ENCODE results near the gene CPTP. TPM values are rescaled to one million over a fixed set of nuclear protein-coding genes. Genes with fewer than 3 reads are reported as not detected.

The CPTP gene
- total RNA-seq, 2 experiments from 2014 or later: 19.8 to 21.9 TPM

DNA sequence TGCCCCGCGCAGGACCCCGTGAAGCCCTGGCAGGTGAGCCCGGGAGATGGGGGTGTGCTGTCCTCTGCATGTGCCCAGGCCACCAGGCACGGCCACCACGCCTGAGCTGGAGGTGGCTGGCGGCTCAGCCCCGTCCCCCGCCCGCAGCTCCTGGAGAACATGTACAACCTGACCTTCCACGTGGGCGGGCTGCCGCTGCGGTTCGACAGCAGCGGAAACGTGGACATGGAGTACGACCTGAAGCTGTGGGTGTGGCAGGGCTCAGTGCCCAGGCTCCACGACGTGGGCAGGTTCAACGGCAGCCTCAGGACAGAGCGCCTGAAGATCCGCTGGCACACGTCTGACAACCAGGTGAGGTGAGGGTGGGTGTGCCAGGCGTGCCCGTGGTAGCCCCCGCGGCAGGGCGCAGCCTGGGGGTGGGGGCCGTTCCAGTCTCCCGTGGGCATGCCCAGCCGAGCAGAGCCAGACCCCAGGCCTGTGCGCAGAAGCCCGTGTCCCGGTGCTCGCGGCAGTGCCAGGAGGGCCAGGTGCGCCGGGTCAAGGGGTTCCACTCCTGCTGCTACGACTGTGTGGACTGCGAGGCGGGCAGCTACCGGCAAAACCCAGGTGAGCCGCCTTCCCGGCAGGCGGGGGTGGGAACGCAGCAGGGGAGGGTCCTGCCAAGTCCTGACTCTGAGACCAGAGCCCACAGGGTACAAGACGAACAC lies 8.3 kb downstream of the CPTP start:
- DNase-seq: no peak
- Mint-ChIP-seq H3K36me3 (ENCODE audit: low read depth) (no peaks in the 10 kb centered on the region), H3K9me3 (no peaks in the 10 kb centered on the region), H3K4me3 (no peak overlapping the region), H3K4me1 (no peaks in the 10 kb centered on the region), H3K27me3 (no peaks in the 10 kb centered on the region), H3K27ac (no peak overlapping the region)
- POLR2A ChIA-PET: interaction anchor here (1.2 kb wide), 1 partner anchor 15 kb away, joined by 4 read pairs; no protein-coding TSS in a partner anchor
- CTCF ChIA-PET: no interaction called here

DNA sequence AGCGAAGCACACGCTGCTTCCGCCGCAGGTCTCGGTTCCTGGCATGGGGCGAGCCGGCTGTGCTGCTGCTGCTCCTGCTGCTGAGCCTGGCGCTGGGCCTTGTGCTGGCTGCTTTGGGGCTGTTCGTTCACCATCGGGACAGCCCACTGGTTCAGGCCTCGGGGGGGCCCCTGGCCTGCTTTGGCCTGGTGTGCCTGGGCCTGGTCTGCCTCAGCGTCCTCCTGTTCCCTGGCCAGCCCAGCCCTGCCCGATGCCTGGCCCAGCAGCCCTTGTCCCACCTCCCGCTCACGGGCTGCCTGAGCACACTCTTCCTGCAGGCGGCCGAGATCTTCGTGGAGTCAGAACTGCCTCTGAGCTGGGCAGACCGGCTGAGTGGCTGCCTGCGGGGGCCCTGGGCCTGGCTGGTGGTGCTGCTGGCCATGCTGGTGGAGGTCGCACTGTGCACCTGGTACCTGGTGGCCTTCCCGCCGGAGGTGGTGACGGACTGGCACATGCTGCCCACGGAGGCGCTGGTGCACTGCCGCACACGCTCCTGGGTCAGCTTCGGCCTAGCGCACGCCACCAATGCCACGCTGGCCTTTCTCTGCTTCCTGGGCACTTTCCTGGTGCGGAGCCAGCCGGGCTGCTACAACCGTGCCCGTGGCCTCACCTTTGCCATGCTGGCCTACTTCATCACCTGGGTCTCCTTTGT lies 9.1 kb downstream of the CPTP start:
- DNase-seq: no peak
- no peak overlapping the region for H3K4me3 Mint-ChIP-seq
- H3K27me3 Mint-ChIP-seq: no peaks in the 10 kb centered on the region
- no peak overlapping the region for H3K27ac Mint-ChIP-seq
- ChIA-PET POLR2A (interaction anchor here (1.2 to 2.0 kb wide), 3 partner anchors 8 to 15 kb away, joined by 4 to 6 read pairs (median 5); no protein-coding TSS in a partner anchor), CTCF (no interaction called here)
- no peaks in the 10 kb centered on the region for H3K4me1 Mint-ChIP-seq
- no peaks in the 10 kb centered on the region for H3K9me3 Mint-ChIP-seq
- H3K36me3 Mint-ChIP-seq (ENCODE audit: low read depth): peaks cover 1% of the 10 kb centered on the region

DNA sequence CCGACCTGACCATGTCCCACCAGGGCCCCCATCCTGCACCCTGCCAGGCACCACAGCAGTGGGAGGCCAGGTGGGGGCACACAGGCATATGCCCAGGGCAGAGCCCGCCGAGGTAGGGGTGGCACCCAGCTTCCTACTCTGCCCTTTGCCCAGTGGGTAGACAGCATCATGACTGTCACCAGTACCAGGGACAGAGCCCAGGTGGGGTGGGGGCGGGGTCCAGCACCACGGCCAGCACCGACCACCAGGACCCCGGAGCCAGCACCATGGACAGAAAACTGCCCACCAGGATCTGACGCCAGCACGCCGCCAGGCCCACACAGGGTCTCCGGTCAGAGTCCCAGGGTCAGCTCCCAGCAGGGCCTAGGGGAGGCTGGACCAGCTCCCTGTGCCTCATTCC lies 10.2 kb downstream of the CPTP start:
- no peaks in the 10 kb centered on the region for H3K4me1 Mint-ChIP-seq
- peaks cover 6% of the 10 kb centered on the region for H3K36me3 Mint-ChIP-seq (ENCODE audit: low read depth)
- H3K4me3 Mint-ChIP-seq: no peak overlapping the region
- ChIA-PET POLR2A (interaction anchor here (1.5 to 2.0 kb wide), 2 partner anchors 9 to 13 kb away, joined by 5 to 6 read pairs; no protein-coding TSS in a partner anchor), CTCF (no interaction called here)
- H3K27ac Mint-ChIP-seq: no peak overlapping the region
- DNase-seq: no peak
- H3K9me3 Mint-ChIP-seq: no peaks in the 10 kb centered on the region
- H3K27me3 Mint-ChIP-seq: no peaks in the 10 kb centered on the region

DNA sequence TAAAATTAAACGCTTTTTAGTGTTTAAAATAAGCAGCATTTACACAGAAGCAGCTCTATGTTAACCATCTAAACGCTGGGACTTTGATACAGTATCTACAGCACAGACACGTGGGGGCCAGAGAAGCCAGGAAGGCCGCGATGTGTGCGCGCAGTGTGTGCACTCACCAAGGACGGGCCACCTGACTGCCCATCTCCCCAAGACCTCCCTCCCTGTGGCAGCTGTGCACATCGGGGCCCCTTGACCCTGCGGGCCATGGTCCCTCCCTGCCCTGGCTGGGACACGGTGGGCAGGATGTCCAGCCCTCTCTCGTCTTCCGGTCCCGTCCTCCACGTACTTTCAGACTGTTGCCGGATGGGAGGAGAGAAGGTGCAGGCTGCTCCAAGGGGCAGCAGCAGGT lies 10.7 kb downstream of the CPTP start:
- DNase-seq: no peak
- H3K4me1 Mint-ChIP-seq: no peaks in the 10 kb centered on the region

DNA sequence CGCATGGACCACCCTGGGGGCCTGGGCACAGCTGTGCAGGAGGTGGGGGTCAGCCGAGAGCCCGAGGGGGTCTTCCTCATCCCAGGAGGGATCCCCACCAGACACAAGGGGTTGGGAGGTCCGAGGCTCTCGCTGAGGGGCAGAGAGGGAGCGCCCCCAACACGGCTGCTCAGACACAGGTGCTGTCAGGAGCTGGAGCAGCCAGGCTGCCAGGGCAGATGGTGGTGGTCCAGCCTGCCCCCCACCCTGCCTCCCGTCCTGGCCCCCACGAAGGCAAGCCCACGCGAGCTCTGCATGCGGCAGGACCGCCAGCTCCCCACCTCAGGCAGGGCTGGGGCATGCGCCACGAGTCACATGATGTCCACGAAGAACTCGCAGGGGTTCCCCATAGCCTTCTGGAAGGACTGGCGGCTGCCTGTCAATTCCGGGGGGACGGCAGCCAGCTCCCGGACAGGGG lies 11.2 kb downstream of the CPTP start:
- no peaks in the 10 kb centered on the region for H3K27me3 Mint-ChIP-seq
- H3K27ac Mint-ChIP-seq: no peak overlapping the region
- H3K9me3 Mint-ChIP-seq: peaks cover 3% of the 10 kb centered on the region
- no peak for DNase-seq
- H3K4me3 Mint-ChIP-seq: no peak overlapping the region
- CTCF ChIA-PET: no interaction called here
- H3K4me1 Mint-ChIP-seq: no peaks in the 10 kb centered on the region
- POLR2A ChIA-PET: interaction anchor here (2.0 kb wide), 1 partner anchor 10 kb away, joined by 5 read pairs; no protein-coding TSS in a partner anchor
- peaks cover 11% of the 10 kb centered on the region for H3K36me3 Mint-ChIP-seq (ENCODE audit: low read depth)

More for the DNA sequence above, 10.7 kb downstream of the CPTP start:
- POLR2A ChIA-PET: interaction anchor here (2.0 kb wide), 1 partner anchor 10 kb away, joined by 5 read pairs; no protein-coding TSS in a partner anchor
- Mint-ChIP-seq H3K9me3 (no peaks in the 10 kb centered on the region), H3K4me3 (no peak overlapping the region), H3K27ac (no peak overlapping the region), H3K36me3 (ENCODE audit: low read depth) (peaks cover 6% of the 10 kb centered on the region), H3K27me3 (no peaks in the 10 kb centered on the region)
- CTCF ChIA-PET: no interaction called here

DNA sequence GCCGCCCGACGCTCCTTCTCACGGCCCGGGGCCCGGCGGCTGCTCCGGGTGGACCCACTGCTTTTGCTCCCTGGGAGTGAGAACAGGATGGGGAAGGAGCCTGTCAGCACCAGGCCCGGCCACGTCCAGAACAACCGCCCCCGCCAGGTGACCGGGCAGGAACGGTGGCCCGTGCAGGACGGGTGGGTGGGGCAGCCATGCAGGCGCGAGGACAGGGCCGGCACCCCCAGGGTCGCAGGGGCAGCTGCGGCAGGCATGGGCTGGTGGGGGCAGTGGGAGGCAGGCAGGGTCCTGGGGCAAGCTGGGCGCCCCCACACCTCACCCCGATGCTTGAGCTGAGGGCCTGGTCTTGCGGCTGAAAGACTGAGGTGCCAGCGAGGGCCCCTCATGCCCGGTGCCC lies 11.8 kb downstream of the CPTP start:
- Mint-ChIP-seq H3K4me1 (no peaks in the 10 kb centered on the region), H3K36me3 (ENCODE audit: low read depth) (peaks cover 17% of the 10 kb centered on the region), H3K27ac (no peak overlapping the region), H3K9me3 (peaks cover 9% of the 10 kb centered on the region), H3K27me3 (no peaks in the 10 kb centered on the region), H3K4me3 (no peak overlapping the region)
- DNase-seq: no peak
- POLR2A ChIA-PET: no interaction called here
- CTCF ChIA-PET: no interaction called here

DNA sequence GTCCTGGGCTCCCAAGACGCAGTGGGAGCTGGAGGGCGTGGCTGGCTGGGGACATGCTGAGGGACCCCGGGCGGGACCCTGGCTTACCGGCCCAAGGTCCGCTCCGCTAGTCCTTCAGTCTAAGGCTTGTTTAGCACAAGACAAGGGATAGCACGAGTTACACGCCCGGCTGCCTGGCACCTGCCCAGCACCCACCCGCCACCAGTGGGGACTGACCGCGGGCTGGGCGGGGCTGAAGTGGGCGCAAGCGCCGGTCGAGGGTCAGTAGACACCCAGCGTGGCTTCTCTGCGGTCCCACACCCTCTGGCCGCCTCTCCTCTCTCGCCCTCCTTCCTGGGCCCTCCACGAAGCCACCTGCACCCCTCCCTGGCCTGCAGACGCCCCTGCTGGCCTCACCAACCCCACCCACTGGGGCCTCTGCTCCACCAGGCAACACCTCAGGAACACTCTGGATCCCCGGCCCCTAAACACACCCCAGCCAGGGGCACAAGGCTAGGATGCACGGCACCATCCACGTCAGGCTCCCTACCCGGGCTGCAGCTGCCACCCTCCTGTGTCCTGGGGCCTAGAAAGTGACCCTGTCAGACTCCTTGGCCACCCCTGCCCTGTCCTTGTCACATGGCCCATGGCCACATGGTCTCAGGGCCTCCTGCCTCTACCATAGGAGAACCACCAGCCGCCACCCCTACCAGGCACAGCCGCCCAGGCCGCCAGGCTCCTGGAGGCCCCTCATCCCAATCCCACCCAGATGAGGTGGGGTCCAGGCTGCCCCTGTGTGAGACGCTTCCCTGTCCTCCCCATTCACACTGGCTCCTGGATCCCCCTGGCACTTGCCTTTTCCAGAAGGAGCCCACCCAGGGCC lies 12.6 kb downstream of the CPTP start:
- no peak overlapping the region for H3K4me3 Mint-ChIP-seq
- no peaks in the 10 kb centered on the region for H3K27me3 Mint-ChIP-seq
- H3K4me1 Mint-ChIP-seq: no peaks in the 10 kb centered on the region
- H3K36me3 Mint-ChIP-seq (ENCODE audit: low read depth): peaks cover 17% of the 10 kb centered on the region
- H3K9me3 Mint-ChIP-seq: peaks cover 9% of the 10 kb centered on the region
- no peak overlapping the region for H3K27ac Mint-ChIP-seq
- CTCF ChIA-PET: no interaction called here
- no peak for DNase-seq
- POLR2A ChIA-PET: no interaction called here

DNA sequence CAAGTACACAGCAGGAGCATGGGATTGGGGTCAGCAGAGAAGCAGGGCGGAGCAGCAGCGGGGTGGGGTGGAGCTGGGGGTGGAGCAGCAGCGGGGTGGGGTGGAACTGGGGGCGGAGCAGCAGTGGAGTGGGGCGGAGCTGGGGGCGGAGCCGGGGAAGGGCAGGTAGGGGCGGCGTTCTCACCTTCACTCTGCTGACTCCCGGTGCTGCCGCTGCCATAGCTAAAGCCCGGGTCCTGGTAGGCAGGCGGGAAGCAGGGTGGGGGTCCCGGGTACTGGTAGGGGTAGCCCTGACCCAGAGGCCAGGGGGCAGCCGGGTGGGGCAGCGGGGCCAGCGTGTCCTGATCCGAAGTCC lies 13.2 kb downstream of the CPTP start:
- H3K27ac Mint-ChIP-seq: no peak overlapping the region
- DNase-seq: no peak
- H3K36me3 Mint-ChIP-seq (ENCODE audit: low read depth): peaks cover 18% of the 10 kb centered on the region
- no peaks in the 10 kb centered on the region for H3K27me3 Mint-ChIP-seq
- no peaks in the 10 kb centered on the region for H3K4me1 Mint-ChIP-seq
- ChIA-PET POLR2A (no interaction called here), CTCF (no interaction called here)
- no peak overlapping the region for H3K4me3 Mint-ChIP-seq
- H3K9me3 Mint-ChIP-seq: peaks cover 9% of the 10 kb centered on the region

DNA sequence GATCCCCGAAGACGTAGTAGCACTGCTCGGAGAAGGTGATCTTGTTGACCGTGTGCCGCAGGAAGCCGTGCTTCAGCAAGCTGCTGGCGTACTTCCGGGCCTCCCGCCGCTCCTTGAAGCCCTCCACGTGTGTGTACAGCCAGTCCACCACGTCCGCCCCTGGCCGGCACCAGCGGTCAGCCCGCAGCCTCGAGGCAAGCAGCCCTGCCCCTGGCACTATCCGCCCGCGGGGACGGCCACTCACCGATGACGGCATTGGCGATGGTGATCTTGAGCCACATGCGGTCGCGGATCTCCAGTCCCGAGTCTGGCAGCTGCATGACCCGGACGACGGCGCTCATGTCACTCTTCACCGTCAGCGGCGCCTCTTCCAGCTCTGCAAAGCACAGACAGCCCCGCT lies 13.7 kb downstream of the CPTP start:
- ChIA-PET CTCF (no interaction called here), POLR2A (no interaction called here)
- Mint-ChIP-seq H3K36me3 (ENCODE audit: low read depth) (peaks cover 20% of the 10 kb centered on the region), H3K4me3 (no peak overlapping the region), H3K4me1 (no peaks in the 10 kb centered on the region), H3K27me3 (no peaks in the 10 kb centered on the region), H3K9me3 (peaks cover 9% of the 10 kb centered on the region), H3K27ac (no peak overlapping the region)
- DNase-seq: no peak

DNA sequence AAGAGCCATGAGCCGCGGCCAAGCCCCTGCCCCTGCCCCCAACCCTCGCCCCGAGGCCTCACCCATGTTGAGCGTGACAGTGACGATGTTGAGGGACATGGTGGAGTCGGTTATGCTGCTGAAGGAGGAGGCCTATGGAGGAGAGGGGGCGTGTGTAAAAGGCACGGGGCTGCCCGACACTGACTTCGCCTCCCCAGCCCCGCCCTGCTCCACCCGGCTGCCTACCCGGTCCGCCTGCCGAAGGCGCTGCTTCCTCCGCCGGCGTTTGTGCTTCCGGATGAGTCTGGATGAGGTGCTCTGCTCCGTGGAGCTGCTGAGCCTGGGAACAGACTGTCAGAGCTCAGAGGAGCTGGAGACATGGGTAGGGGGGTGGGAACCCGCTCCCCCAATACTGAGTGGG lies 15.6 kb downstream of the CPTP start:
- Mint-ChIP-seq H3K27ac (no peak overlapping the region), H3K36me3 (ENCODE audit: low read depth) (peaks cover 20% of the 10 kb centered on the region), H3K9me3 (peaks cover 9% of the 10 kb centered on the region), H3K4me1 (peaks cover 5% of the 10 kb centered on the region), H3K27me3 (no peaks in the 10 kb centered on the region), H3K4me3 (no peak overlapping the region)
- CTCF ChIA-PET: no interaction called here
- no peak for DNase-seq
- POLR2A ChIA-PET: no interaction called here

DNA sequence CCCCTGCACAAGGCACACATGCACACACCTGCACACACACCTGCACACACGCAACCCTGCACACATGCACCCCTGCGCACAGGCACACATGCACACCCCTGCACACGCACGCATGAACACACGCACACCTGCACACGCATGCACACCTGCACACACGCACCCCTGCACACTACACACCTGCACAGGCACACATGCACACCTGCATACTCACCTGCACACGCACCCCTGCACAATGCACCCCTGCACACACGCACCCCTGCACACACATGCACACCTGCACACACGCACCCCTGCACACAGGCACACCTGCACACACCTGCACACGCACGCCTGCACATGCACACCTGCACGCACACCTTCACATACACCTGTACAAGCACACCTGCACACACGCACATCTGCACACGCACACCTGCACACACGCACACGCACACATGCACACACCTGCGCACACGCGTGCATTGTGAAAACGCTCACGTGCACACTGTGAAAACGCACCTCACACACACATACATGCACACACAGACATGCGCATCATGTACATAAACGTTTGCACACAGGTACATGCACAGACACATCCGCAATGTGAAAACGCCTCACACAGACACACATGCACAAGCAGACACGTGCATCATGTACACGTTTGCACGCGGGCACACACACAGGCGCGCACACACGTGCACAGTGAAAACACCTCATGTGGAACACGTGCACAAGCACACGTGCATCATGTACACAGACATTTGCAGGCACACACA lies 16.4 kb downstream of the CPTP start:
- no peak for DNase-seq
- no peaks in the 10 kb centered on the region for H3K27me3 Mint-ChIP-seq
- ChIA-PET CTCF (no interaction called here), POLR2A (no interaction called here)
- H3K36me3 Mint-ChIP-seq (ENCODE audit: low read depth): peaks cover 20% of the 10 kb centered on the region
- H3K27ac Mint-ChIP-seq: no peak overlapping the region
- no peak overlapping the region for H3K4me3 Mint-ChIP-seq
- H3K4me1 Mint-ChIP-seq: peaks cover 5% of the 10 kb centered on the region
- H3K9me3 Mint-ChIP-seq: peaks cover 9% of the 10 kb centered on the region

DNA sequence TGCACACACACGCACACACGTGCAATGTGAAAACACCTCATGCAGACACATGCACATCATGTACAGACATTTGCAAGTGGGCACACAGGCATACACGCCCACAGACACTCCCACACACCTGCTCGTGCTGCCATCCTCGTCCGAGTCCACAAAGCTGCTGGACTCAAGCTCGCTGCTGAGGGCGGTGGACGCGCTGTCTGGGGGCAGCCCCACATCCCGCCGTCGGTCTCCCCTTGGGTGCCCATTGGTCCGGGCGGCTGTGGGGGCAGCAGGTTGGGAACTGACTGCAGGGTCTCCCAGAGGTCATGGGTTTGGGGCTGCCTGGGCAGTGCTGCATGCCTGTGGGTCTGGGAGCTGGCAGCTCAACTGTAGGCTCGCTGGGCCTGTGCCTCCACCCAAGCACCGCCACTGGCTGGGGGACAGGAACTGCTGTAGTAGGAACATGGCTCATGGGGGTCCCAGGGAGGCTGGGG lies 17.0 kb downstream of the CPTP start:
- ChIA-PET CTCF (no interaction called here), POLR2A (no interaction called here)
- Mint-ChIP-seq H3K36me3 (ENCODE audit: low read depth) (peaks cover 20% of the 10 kb centered on the region), H3K4me1 (peaks cover 10% of the 10 kb centered on the region), H3K4me3 (no peak overlapping the region), H3K27me3 (no peaks in the 10 kb centered on the region), H3K27ac (no peak overlapping the region), H3K9me3 (peaks cover 9% of the 10 kb centered on the region)
- no peak for DNase-seq

All from activated CD4-positive, alpha-beta memory T cell treated with anti-CD3 and anti-CD28 coated beads, Interleukin-2, amount 10 ng/mL, durations not matched to agents 7 days and 5 days (primary cell).